ENCODE measurements around the gene OR5K4.

- TF ChIP-seq CTCF (IDR thresholded peaks at IDR 0.05) (no peak), POLR2A (IDR thresholded peaks at IDR 0.05) (no peak)
Measured at GRCh38 chr3:98390366-98390765, 36.7 kb downstream of the OR5K4 start, which contains the start of gene OR5K3.

Measured in Peyer's patch (tissue), 4 donors.